ENCODE results near the gene SIRPG. TPM values are rescaled to one million over a fixed set of nuclear protein-coding genes. Genes with fewer than 3 reads are reported as not detected.

Gene SIRPG
- total RNA-seq, 2 donors from 2014 or later, result not detected

DNA sequence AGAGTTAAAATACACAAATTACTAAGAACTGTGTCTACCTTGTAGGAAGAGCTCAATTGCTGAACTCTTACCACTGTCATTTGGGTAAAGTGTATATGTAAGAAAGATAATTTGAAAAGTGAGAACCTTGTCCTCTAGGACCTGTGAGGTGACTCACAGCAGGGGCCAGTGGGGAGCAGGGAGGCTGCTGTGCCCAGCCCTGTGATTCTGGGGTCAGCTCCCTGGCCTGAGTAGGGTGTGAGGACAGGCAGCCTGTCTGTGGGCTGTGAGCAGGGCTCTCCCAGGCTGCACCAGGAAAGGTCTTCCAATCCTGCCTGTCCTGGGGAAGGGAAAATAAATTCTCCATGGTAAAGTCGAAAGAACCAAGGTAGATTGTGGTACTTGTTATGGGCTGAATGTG, 27.3 kb upstream of the SIRPG start:
- no peak overlapping the region for H3K27ac Mint-ChIP-seq

DNA sequence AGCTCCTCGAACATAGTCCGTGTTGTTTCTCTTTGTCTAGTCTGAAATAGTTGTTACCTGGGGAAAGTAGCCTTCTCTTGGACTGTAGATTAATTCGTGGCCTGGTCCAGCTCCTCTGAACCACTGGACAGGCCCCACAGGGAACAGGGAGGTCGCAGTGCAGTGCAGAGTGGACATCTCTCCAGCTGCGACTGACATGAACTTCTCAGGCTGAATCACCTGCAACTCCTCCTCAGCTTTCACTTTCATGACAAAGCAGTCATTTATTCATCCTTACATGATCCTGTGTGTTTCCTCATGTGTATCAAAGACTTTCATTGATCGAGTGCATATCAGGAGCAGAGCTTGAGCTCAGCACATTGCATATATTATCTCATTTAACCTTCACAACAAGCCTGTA, 19.1 kb upstream of the SIRPG start:
- Histone ChIP-seq H3K9me3 (ENCODE audit: control insufficient read depth, low read length) (no peaks in the 10 kb centered on the region), H3K27ac (ENCODE audit: low read depth, low read length) (no peak overlapping the region), H3K9ac (ENCODE audit: extremely low read depth, low read length, poor library complexity, severe bottlenecking) (no peak overlapping the region), H3K36me3 (ENCODE audit: control insufficient read depth, insufficient read depth, low read length) (no peaks in the 10 kb centered on the region), H3K27me3 (ENCODE audit: control insufficient read depth, insufficient read depth, low read length, poor library complexity, severe bottlenecking) (no peaks in the 10 kb centered on the region), H3K4me3 (ENCODE audit: low read length) (no peak overlapping the region), H3K4me1 (ENCODE audit: control insufficient read depth, insufficient read depth, low read length) (no peaks in the 10 kb centered on the region)
- no peaks in the 10 kb centered on the region for H3K36me3 Mint-ChIP-seq (ENCODE audit: low read depth)
- no peak overlapping the region for H3K4me3 Mint-ChIP-seq
- no peak for DNase-seq
- TF ChIP-seq, protein P1, sequence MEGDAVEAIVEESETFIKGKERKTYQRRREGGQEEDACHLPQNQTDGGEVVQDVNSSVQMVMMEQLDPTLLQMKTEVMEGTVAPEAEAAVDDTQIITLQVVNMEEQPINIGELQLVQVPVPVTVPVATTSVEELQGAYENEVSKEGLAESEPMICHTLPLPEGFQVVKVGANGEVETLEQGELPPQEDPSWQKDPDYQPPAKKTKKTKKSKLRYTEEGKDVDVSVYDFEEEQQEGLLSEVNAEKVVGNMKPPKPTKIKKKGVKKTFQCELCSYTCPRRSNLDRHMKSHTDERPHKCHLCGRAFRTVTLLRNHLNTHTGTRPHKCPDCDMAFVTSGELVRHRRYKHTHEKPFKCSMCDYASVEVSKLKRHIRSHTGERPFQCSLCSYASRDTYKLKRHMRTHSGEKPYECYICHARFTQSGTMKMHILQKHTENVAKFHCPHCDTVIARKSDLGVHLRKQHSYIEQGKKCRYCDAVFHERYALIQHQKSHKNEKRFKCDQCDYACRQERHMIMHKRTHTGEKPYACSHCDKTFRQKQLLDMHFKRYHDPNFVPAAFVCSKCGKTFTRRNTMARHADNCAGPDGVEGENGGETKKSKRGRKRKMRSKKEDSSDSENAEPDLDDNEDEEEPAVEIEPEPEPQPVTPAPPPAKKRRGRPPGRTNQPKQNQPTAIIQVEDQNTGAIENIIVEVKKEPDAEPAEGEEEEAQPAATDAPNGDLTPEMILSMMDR (conservative IDR thresholded peaks at IDR 0.05), result no peak
- H3K4me1 Mint-ChIP-seq, result no peaks in the 10 kb centered on the region
- H3K27ac Mint-ChIP-seq, result no peak overlapping the region
- H3K27me3 Mint-ChIP-seq (ENCODE audit: insufficient read depth), result peaks cover 6% of the 10 kb centered on the region
- H3K9me3 Mint-ChIP-seq, result peaks cover 6% of the 10 kb centered on the region
- WGBS, 2 experiments (ENCODE audit: insufficient coverage in 1 of 2, insufficient read length in 1 of 2), result 83 to 92% methylated on average over 2 to 6 of the region's 6 CpGs

More for the DNA sequence above, 27.3 kb upstream of the SIRPG start:
- Mint-ChIP-seq H3K4me1 (peaks cover 3% of the 10 kb centered on the region), H3K27me3 (ENCODE audit: insufficient read depth) (peaks cover 19% of the 10 kb centered on the region), H3K4me3 (no peak overlapping the region), H3K36me3 (ENCODE audit: low read depth) (no peaks in the 10 kb centered on the region), H3K9me3 (peaks cover 8% of the 10 kb centered on the region)
- TF ChIP-seq, protein P1 (conservative IDR thresholded peaks at IDR 0.05), result no peak
- DNase-seq, result no peak
- Histone ChIP-seq H3K9ac (ENCODE audit: extremely low read depth, low read length, poor library complexity, severe bottlenecking) (no peak overlapping the region), H3K9me3 (ENCODE audit: control insufficient read depth, low read length) (peaks cover 13% of the 10 kb centered on the region), H3K4me1 (ENCODE audit: control insufficient read depth, insufficient read depth, low read length) (no peaks in the 10 kb centered on the region), H3K4me3 (ENCODE audit: low read length) (no peak overlapping the region), H3K27ac (ENCODE audit: low read depth, low read length) (no peak overlapping the region), H3K27me3 (ENCODE audit: control insufficient read depth, insufficient read depth, low read length, poor library complexity, severe bottlenecking) (no peaks in the 10 kb centered on the region), H3K36me3 (ENCODE audit: control insufficient read depth, insufficient read depth, low read length) (no peaks in the 10 kb centered on the region)
- WGBS, 2 experiments (ENCODE audit: insufficient coverage in 1 of 2, insufficient read length in 1 of 2), result 89 to 100% methylated on average over 1 of the region's 1 CpG

DNA sequence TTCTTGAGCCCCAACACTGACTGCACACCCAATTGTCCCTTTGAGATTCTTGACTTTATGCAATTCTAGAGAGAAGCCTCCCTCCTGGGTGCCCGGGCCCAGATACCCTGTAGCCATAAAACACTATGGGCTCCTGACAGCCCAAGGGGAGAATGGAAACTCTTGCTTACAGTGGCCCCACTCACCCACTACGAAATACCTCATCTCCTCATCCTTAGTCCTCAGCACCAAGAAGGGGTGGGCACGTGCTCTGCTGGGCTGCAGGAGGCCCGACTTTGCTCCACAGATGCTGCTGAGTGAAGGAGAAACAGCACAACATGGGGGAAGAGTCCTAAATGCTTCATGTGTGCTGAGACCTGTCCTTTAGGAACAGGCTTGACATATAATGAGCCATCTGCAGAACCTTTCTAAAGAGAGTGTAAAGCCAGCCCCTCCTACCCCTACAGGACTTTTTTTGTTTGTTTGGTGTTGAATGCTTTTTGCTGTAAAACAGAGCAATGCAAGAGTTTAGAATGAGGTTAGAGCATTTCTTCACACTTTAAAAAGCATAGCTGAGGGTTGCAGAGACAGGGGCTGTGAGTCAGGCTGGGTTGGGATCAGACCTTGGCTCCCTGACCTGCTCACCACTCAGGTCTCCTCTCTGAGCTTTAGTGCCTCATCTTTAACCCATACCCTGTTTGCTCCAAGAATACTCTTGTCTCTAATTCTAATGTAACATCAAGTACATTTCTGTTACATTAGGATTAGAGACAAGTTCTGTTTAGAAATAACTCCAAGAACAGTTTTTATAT, 17.6 kb upstream of the SIRPG start:
- peaks cover 6% of the 10 kb centered on the region for H3K27me3 Mint-ChIP-seq (ENCODE audit: insufficient read depth)
- WGBS, 2 experiments (ENCODE audit: insufficient coverage in 1 of 2, insufficient read length in 1 of 2), result 88 to 92% methylated on average over 2 to 4 of the region's 4 CpGs
- peaks cover 16% of the 10 kb centered on the region for H3K9me3 Mint-ChIP-seq
- H3K36me3 Mint-ChIP-seq (ENCODE audit: low read depth), result no peaks in the 10 kb centered on the region
- no peaks in the 10 kb centered on the region for H3K9me3 ChIP-seq (ENCODE audit: control insufficient read depth, low read length)
- TF ChIP-seq, protein P1 (conservative IDR thresholded peaks at IDR 0.05), result no peak
- H3K27ac Mint-ChIP-seq, result no peak overlapping the region
- H3K27me3 ChIP-seq (ENCODE audit: control insufficient read depth, insufficient read depth, low read length, poor library complexity, severe bottlenecking), result no peaks in the 10 kb centered on the region
- no peak overlapping the region for H3K4me3 ChIP-seq (ENCODE audit: low read length)
- H3K9ac ChIP-seq (ENCODE audit: extremely low read depth, low read length, poor library complexity, severe bottlenecking), result no peak overlapping the region
- H3K4me1 ChIP-seq (ENCODE audit: control insufficient read depth, insufficient read depth, low read length), result no peaks in the 10 kb centered on the region
- no peak for DNase-seq
- H3K27ac ChIP-seq (ENCODE audit: low read depth, low read length), result no peak overlapping the region
- H3K4me1 Mint-ChIP-seq, result no peaks in the 10 kb centered on the region
- H3K36me3 ChIP-seq (ENCODE audit: control insufficient read depth, insufficient read depth, low read length), result no peaks in the 10 kb centered on the region
- no peak overlapping the region for H3K4me3 Mint-ChIP-seq

Data from endodermal cell (in vitro differentiated cells).